Fibroblast of villous mesenchyme (primary cell): ENCODE data around the gene ARHGAP10. TPM values are rescaled to one million over a fixed set of nuclear protein-coding genes. Genes with fewer than 3 reads are reported as not detected.
A peak's percentile ranks its signal among the peaks of the same experiment; 100 is the strongest.

Experiments used
- DNase-seq: peaks from one replicate; pipeline ENCODE4 v3.0.0-alpha.2; 2010; ENCODE audit warnings: low read depth
- H3K4me3 ChIP-seq: 2 replicates; pipeline ENCODE4 v1.5.1; 2011; ENCODE audit warnings: low read depth, mild to moderate bottlenecking, low read length
- CTCF ChIP-seq: IDR thresholded peaks from 2 replicates; pipeline ENCODE4 v1.5.1; 2012; ENCODE audit warnings: low read depth, mild to moderate bottlenecking, low read length; ENCODE audit not compliant: insufficient read depth
- total RNA-seq: library from RNA; depleted of rRNA; stranded (reverse); fragments of >200 nt; gene quantifications from 2 replicates; pipeline ENCODE4 v1.2.3, GENCODE V29; 2012

Gene ARHGAP10
- total RNA-seq, 1 donor, result 41.5 TPM

DNA sequence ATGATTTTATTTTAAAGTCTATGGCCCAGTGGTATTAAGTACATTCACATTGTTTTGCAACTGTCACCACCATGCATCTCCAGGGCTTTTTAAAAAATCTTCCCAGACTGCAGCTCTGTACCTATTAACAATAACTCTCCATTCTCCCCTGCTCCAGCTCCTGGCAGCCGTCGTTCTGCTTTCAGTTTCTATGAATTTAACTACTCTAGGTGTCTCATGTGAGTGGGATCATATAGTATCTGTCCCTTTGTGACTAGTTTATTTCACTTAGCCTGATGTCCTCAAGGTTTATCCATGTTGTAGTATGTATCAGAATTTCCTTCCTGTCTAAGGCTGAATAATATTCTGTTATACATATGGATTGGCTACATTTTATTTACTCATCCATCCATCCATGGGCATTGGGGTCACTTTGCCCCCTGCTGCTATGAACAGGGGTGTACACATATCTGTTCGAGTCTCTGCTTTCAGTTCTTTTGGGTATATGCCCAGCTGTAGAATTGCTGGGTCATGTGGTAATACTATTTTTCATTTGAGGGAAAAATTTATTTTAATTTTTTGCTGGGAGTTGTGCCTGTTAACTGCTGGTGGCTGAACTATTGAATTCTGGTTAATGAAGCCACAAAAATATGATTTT is 131.3 kb downstream of the ARHGAP10 start:
- no peak for TF ChIP-seq CTCF
- no peak for DNase-seq

DNA sequence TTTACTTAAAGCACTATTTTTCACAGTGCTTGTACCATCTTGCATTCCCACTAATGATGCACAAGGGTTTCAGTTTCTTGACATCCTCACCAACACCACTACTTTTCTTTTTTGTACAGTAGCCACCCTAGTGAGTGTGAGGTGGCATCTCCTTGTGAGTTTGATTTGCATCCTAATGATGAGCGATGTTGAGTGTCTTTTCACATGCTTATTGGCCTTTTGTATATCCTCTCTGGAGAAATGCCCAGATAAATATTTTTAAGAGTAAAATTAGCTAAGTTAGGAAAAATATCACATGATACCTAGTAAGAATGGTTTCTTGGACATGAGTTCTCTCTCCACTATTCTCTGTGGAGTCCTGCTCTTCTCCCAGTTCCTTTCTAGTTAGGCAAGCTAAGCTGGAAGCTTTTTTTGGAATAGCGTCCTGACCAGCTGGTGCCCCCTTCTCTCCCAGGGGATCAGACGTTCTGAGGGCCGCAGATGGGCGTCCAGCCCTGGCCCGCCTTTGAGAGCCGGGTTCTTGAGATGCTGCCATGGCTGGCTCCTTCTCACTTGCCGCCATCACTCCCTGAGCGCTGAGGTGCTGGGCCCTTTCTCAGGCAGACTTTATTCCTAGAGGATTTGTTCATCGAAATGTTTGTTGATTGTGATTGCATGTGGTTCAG is 132.1 kb downstream of the ARHGAP10 start:
- TF ChIP-seq CTCF, result no peak
- no peak for DNase-seq
- H3K4me3 ChIP-seq, result no peak overlapping the region

More for the DNA sequence above, 131.3 kb downstream of the ARHGAP10 start:
- no peak overlapping the region for H3K4me3 ChIP-seq

GRCh38 chr4:147864607-147865006 is 132.7 kb downstream of the ARHGAP10 start:
- no peak for DNase-seq
- no peak overlapping the region for H3K4me3 ChIP-seq
- TF ChIP-seq CTCF, result no peak

- no peak for TF ChIP-seq CTCF
- H3K4me3 ChIP-seq, result no peak overlapping the region
- DNase-seq, result peak; percentile 50
These were observed 134.0 kb downstream of the ARHGAP10 start for GRCh38 chr4:147865926-147866325.

DNA sequence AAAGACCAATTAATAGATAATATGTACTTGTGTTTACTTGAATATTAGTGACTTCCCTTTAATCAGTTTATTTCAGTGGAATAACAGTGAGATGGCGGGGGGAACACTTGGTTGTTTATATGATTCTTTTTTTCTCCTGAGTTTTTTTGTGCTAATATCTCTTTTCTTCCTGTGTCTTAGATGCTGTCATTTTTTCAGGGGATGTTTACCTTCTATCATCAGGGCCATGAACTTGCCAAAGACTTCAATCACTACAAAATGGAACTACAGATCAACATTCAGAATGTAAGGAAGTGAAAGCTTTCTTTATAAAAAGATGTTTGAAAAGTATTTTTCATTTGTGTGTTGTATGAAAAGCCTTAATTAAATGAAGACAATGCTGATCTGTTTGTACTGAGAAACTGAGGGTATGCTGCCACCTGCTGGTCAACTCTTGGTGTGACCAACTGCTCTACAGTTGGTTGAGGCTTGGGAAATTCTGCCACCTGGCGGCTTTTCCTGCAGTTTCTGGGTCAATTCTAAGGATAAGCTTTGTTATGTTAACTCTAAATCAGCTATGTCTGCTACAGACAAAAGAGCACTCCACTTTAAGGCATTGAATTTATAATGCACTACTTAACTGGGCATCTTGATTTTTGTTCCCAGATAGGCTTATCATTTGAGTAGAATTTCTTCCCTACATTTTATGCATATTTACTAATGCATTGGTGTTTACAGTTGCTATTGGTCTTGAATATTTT is 134.8 kb downstream of the ARHGAP10 start:
- peak; percentile 93 for DNase-seq
- peak; percentile 98 for TF ChIP-seq CTCF
- no peak overlapping the region for H3K4me3 ChIP-seq

DNA sequence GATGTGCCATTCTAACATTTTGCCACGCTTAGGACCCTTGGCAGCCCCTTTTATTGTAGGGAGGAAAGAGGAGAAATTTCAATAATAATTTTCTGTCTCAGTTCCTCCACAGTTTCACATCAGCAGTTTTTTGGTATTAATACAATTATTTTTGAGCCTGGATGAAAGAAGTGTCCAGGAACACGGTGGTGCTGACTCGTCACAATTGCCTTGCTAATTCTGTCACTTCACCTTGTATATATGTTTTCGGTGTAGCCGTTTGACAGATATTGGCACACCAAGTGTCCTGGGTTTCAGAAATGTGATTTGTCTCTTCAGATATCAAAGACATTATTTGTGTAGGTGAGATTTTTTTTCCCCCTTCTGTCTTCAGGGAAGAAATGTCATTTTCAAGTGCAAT is 142.2 kb downstream of the ARHGAP10 start:
- no peak for DNase-seq
- H3K4me3 ChIP-seq, result no peak overlapping the region
- TF ChIP-seq CTCF, result no peak
